ENCODE results near the gene PTGER2.

PTGER2 gene

GRCh38 chr14:52346778-52347177 is 32.7 kb downstream of the PTGER2 start:
- no peak for FAIRE-seq
- TF ChIP-seq TAF1 (IDR thresholded peaks at IDR 0.05; ENCODE audit: borderline replicate concordance, low read depth, low read length) (no peak), POLR2AphosphoS5 (IDR thresholded peaks at IDR 0.05; ENCODE audit: low read depth, low read length) (no peak), POLR2A (IDR thresholded peaks at IDR 0.05; ENCODE audit: low read depth, low read length) (no peak)
- DNase-seq (ENCODE audit: insufficient read length): no peak

- DNase-seq (ENCODE audit: insufficient read length) (no peak), FAIRE-seq (no peak)
- TF ChIP-seq TAF1 (IDR thresholded peaks at IDR 0.05; ENCODE audit: borderline replicate concordance, low read depth, low read length): no peak
- TF ChIP-seq POLR2AphosphoS5 (IDR thresholded peaks at IDR 0.05; ENCODE audit: low read depth, low read length): no peak
- TF ChIP-seq POLR2A (IDR thresholded peaks at IDR 0.05; ENCODE audit: low read depth, low read length): no peak
These were observed 34.2 kb downstream of the PTGER2 start for GRCh38 chr14:52348279-52348678.

GRCh38 chr14:52348776-52349175 is 34.7 kb downstream of the PTGER2 start:
- no peak for DNase-seq (ENCODE audit: insufficient read length)
- FAIRE-seq: no peak
- TF ChIP-seq POLR2AphosphoS5 (IDR thresholded peaks at IDR 0.05; ENCODE audit: low read depth, low read length) (no peak), TAF1 (IDR thresholded peaks at IDR 0.05; ENCODE audit: borderline replicate concordance, low read depth, low read length) (no peak), POLR2A (IDR thresholded peaks at IDR 0.05; ENCODE audit: low read depth, low read length) (no peak)

GRCh38 chr14:52349731-52350130 is 35.6 kb downstream of the PTGER2 start:
- TF ChIP-seq POLR2AphosphoS5 (IDR thresholded peaks at IDR 0.05; ENCODE audit: low read depth, low read length) (no peak), TAF1 (IDR thresholded peaks at IDR 0.05; ENCODE audit: borderline replicate concordance, low read depth, low read length) (no peak), POLR2A (IDR thresholded peaks at IDR 0.05; ENCODE audit: low read depth, low read length) (no peak)
- no peak for FAIRE-seq
- no peak for DNase-seq (ENCODE audit: insufficient read length)

GRCh38 chr14:52350445-52350844 is 36.3 kb downstream of the PTGER2 start:
- no peak for TF ChIP-seq POLR2AphosphoS5 (IDR thresholded peaks at IDR 0.05; ENCODE audit: low read depth, low read length)
- TF ChIP-seq POLR2A (IDR thresholded peaks at IDR 0.05; ENCODE audit: low read depth, low read length): no peak
- no peak for TF ChIP-seq TAF1 (IDR thresholded peaks at IDR 0.05; ENCODE audit: borderline replicate concordance, low read depth, low read length)
- no peak for FAIRE-seq
- DNase-seq (ENCODE audit: insufficient read length): no peak

GRCh38 chr14:52351233-52352060 is 37.3 kb downstream of the PTGER2 start:
- FAIRE-seq: no peak
- TF ChIP-seq POLR2A (IDR thresholded peaks at IDR 0.05; ENCODE audit: low read depth, low read length) (no peak), TAF1 (IDR thresholded peaks at IDR 0.05; ENCODE audit: borderline replicate concordance, low read depth, low read length) (no peak), POLR2AphosphoS5 (IDR thresholded peaks at IDR 0.05; ENCODE audit: low read depth, low read length) (no peak)
- no peak for DNase-seq (ENCODE audit: insufficient read length)

GRCh38 chr14:52352061-52352491 is 38.0 kb downstream of the PTGER2 start:
- TF ChIP-seq TAF1 (IDR thresholded peaks at IDR 0.05; ENCODE audit: borderline replicate concordance, low read depth, low read length): no peak
- no peak for TF ChIP-seq POLR2AphosphoS5 (IDR thresholded peaks at IDR 0.05; ENCODE audit: low read depth, low read length)
- TF ChIP-seq POLR2A (IDR thresholded peaks at IDR 0.05; ENCODE audit: low read depth, low read length): no peak
- FAIRE-seq (no peak), DNase-seq (ENCODE audit: insufficient read length) (no peak)

- TF ChIP-seq POLR2A (IDR thresholded peaks at IDR 0.05; ENCODE audit: low read depth, low read length) (no peak), TAF1 (IDR thresholded peaks at IDR 0.05; ENCODE audit: borderline replicate concordance, low read depth, low read length) (no peak), POLR2AphosphoS5 (IDR thresholded peaks at IDR 0.05; ENCODE audit: low read depth, low read length) (no peak)
- FAIRE-seq (no peak), DNase-seq (ENCODE audit: insufficient read length) (no peak)
These were observed 38.5 kb downstream of the PTGER2 start for GRCh38 chr14:52352569-52352968.

- TF ChIP-seq POLR2AphosphoS5 (IDR thresholded peaks at IDR 0.05; ENCODE audit: low read depth, low read length) (no peak), TAF1 (IDR thresholded peaks at IDR 0.05; ENCODE audit: borderline replicate concordance, low read depth, low read length) (no peak), POLR2A (IDR thresholded peaks at IDR 0.05; ENCODE audit: low read depth, low read length) (no peak)
- FAIRE-seq: no peak
- no peak for DNase-seq (ENCODE audit: insufficient read length)
These were observed 40.1 kb downstream of the PTGER2 start for GRCh38 chr14:52354242-52354641.

GRCh38 chr14:52355016-52355431 is 40.9 kb downstream of the PTGER2 start:
- DNase-seq (ENCODE audit: insufficient read length) (no peak), FAIRE-seq (no peak)
- TF ChIP-seq TAF1 (IDR thresholded peaks at IDR 0.05; ENCODE audit: borderline replicate concordance, low read depth, low read length) (no peak), POLR2AphosphoS5 (IDR thresholded peaks at IDR 0.05; ENCODE audit: low read depth, low read length) (no peak), POLR2A (IDR thresholded peaks at IDR 0.05; ENCODE audit: low read depth, low read length) (no peak)

GRCh38 chr14:52355526-52355925 is 41.4 kb downstream of the PTGER2 start:
- TF ChIP-seq POLR2A (IDR thresholded peaks at IDR 0.05; ENCODE audit: low read depth, low read length): no peak
- no peak for TF ChIP-seq POLR2AphosphoS5 (IDR thresholded peaks at IDR 0.05; ENCODE audit: low read depth, low read length)
- no peak for TF ChIP-seq TAF1 (IDR thresholded peaks at IDR 0.05; ENCODE audit: borderline replicate concordance, low read depth, low read length)
- DNase-seq (ENCODE audit: insufficient read length) (no peak), FAIRE-seq (no peak)

- TF ChIP-seq POLR2A (IDR thresholded peaks at IDR 0.05; ENCODE audit: low read depth, low read length) (no peak), POLR2AphosphoS5 (IDR thresholded peaks at IDR 0.05; ENCODE audit: low read depth, low read length) (no peak), TAF1 (IDR thresholded peaks at IDR 0.05; ENCODE audit: borderline replicate concordance, low read depth, low read length) (no peak)
- no peak for FAIRE-seq
- no peak for DNase-seq (ENCODE audit: insufficient read length)
These were observed 41.9 kb downstream of the PTGER2 start for GRCh38 chr14:52356025-52356424.

Measured in GM12892 (cell line).